Measurements from ENCODE around the gene PACRG. TPM values are rescaled to one million over a fixed set of nuclear protein-coding genes. Genes with fewer than 3 reads are reported as not detected.

The PACRG gene
- polyA plus RNA-seq, 2 of the 4 experiments (the other 2 are of a cell fraction) = 0.14 to 0.30 TPM

GRCh38 chr6:163121270-163121669, 393.5 kb downstream of the PACRG start:
- 49% methylated on average over 5 of the region's 5 CpGs for WGBS (ENCODE audit: missing lambda C conversion rate)
- DNase-seq (ENCODE audit: low read depth in 1 of 2, low spot score in 1 of 2) (no peak), ATAC-seq (no peak), FAIRE-seq (no peak)
- H3K4me1 ChIP-seq = no peaks in the 10 kb centered on the region
- CTCF ChIA-PET = interaction anchor here (0.6 kb wide), 1 partner anchor 1712 kb away, joined by 4 read pairs; no protein-coding TSS in a partner anchor
- H3K27ac ChIP-seq = no peak overlapping the region
- POLR2A ChIA-PET = no interaction called here
- TF ChIP-seq SMC3 (IDR thresholded peaks at IDR 0.05) (no peak), NFE2L2 (conservative IDR thresholded peaks at IDR 0.05; ENCODE audit: low read length) (no peak)
- H3K4me3 ChIP-seq = no peak overlapping the region
- no peak overlapping the region for H3K4me2 ChIP-seq
- H3K9me3 ChIP-seq = no peaks in the 10 kb centered on the region

- ATAC-seq = no peak
- H3K4me1 ChIP-seq = no peaks in the 10 kb centered on the region
- CTCF ChIA-PET = interaction anchor here (1.0 kb wide), 1 partner anchor 15 kb away, joined by 3 read pairs; no protein-coding TSS in a partner anchor
- POLR2A ChIA-PET = no interaction called here
- H3K4me3 ChIP-seq = no peak overlapping the region
- no peak overlapping the region for H3K27ac ChIP-seq
- no peak for FAIRE-seq
- no peak for DNase-seq (ENCODE audit: low read depth in 1 of 2, low spot score in 1 of 2)
- H3K9me3 ChIP-seq = no peaks in the 10 kb centered on the region
- no peak overlapping the region for H3K4me2 ChIP-seq
- TF ChIP-seq ZSCAN20 (CRISPR knock-in tag; IDR thresholded peaks at IDR 0.05) (no peak), MYC (IDR thresholded peaks at IDR 0.05; ENCODE audit: borderline replicate concordance, low read length) (no peak), EHMT2 (IDR thresholded peaks at IDR 0.05; ENCODE audit: low read depth) (no peak), ATOH8 (CRISPR knock-in tag; IDR thresholded peaks at IDR 0.05; ENCODE audit: low read depth) (no peak), JUN (IDR thresholded peaks at IDR 0.05) (no peak), HOXB5 (CRISPR knock-in tag; IDR thresholded peaks at IDR 0.05) (no peak), ESRRA (IDR thresholded peaks at IDR 0.05; ENCODE audit: borderline replicate concordance, low read length) (no peak), CBX2 (IDR thresholded peaks at IDR 0.05; ENCODE audit: borderline replicate concordance, low read depth) (no peak), RARB (CRISPR knock-in tag; IDR thresholded peaks at IDR 0.05) (no peak), MAX (IDR thresholded peaks at IDR 0.05) (no peak), NR3C1 (IDR thresholded peaks at IDR 0.05) (no peak), KDM1A (IDR thresholded peaks at IDR 0.05; ENCODE audit: low read depth) (no peak)
- TF ChIP-seq, protein P1, sequence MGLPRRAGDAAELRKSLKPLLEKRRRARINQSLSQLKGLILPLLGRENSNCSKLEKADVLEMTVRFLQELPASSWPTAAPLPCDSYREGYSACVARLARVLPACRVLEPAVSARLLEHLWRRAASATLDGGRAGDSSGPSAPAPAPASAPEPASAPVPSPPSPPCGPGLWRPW (IDR thresholded peaks at IDR 0.05) = no peak
- WGBS (ENCODE audit: missing lambda C conversion rate) = 60% methylated on average over 12 of the region's 12 CpGs
Measured at GRCh38 chr6:163122365-163122764, 394.6 kb downstream of the PACRG start.

DNA sequence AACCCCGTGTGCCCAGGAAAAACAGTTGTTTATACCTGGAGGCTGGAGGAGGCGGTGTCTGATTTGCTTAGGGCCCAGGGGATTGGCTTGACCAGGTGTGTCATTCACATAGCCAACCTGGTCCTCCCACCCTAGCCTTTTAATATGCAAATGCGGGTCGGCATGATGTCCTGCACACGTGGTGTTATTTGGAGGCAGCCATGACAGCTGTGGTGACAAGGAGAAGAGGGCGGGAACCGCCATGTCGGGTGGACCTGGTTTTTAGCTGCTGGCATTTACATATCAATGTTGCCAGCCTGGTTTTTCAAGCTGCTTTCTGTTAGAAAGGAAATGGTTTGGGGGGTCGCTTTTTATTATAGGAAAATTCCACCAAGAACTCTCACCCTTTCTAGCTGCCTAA, 395.3 kb downstream of the PACRG start:
- TF ChIP-seq, protein P2, sequence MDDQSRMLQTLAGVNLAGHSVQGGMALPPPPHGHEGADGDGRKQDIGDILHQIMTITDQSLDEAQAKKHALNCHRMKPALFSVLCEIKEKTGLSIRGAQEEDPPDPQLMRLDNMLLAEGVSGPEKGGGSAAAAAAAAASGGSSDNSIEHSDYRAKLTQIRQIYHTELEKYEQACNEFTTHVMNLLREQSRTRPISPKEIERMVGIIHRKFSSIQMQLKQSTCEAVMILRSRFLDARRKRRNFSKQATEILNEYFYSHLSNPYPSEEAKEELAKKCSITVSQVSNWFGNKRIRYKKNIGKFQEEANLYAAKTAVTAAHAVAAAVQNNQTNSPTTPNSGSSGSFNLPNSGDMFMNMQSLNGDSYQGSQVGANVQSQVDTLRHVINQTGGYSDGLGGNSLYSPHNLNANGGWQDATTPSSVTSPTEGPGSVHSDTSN (IDR thresholded peaks at IDR 0.05) = no peak
- TF ChIP-seq NR3C1 (IDR thresholded peaks at IDR 0.05) (no peak), RAD21 (conservative IDR thresholded peaks at IDR 0.05 in 1 of 2, IDR thresholded peaks at IDR 0.05 in 1 of 2) (no peak), ZFP36 (IDR thresholded peaks at IDR 0.05; ENCODE audit: borderline replicate concordance, partially characterized antibody) (no peak), FOSL2 (IDR thresholded peaks at IDR 0.05) (no peak), FOSL2 (CRISPR knock-in tag; IDR thresholded peaks at IDR 0.05) (no peak), POLR2A (IDR thresholded peaks at IDR 0.05; ENCODE audit: low read length) (no peak), ZC3H11A (IDR thresholded peaks at IDR 0.05) (no peak), MAFK (IDR thresholded peaks at IDR 0.05; ENCODE audit: partially characterized antibody) (no peak), EHMT2 (IDR thresholded peaks at IDR 0.05; ENCODE audit: low read depth) (no peak), HOXA7 (CRISPR knock-in tag; IDR thresholded peaks at IDR 0.05) (no peak), RFX5 (IDR thresholded peaks at IDR 0.05) (no peak), PHF8 (IDR thresholded peaks at IDR 0.05; ENCODE audit: borderline replicate concordance, low read depth) (no peak), CHD4 (IDR thresholded peaks at IDR 0.05; ENCODE audit: borderline replicate concordance) (no peak), ESRRA (IDR thresholded peaks at IDR 0.05; ENCODE audit: borderline replicate concordance, low read length) (no peak), ZNF302 (CRISPR knock-in tag; IDR thresholded peaks at IDR 0.05) (no peak), EP300 (IDR thresholded peaks at IDR 0.05) (no peak), CBX8 (IDR thresholded peaks at IDR 0.05) (no peak)
- TF ChIP-seq, protein P1 (IDR thresholded peaks at IDR 0.05) = no peak
- TF ChIP-seq, protein P3, sequence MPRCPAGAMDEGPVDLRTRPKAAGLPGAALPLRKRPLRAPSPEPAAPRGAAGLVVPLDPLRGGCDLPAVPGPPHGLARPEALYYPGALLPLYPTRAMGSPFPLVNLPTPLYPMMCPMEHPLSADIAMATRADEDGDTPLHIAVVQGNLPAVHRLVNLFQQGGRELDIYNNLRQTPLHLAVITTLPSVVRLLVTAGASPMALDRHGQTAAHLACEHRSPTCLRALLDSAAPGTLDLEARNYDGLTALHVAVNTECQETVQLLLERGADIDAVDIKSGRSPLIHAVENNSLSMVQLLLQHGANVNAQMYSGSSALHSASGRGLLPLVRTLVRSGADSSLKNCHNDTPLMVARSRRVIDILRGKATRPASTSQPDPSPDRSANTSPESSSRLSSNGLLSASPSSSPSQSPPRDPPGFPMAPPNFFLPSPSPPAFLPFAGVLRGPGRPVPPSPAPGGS (IDR thresholded peaks at IDR 0.05) = no peak
- TF ChIP-seq, protein P4, sequence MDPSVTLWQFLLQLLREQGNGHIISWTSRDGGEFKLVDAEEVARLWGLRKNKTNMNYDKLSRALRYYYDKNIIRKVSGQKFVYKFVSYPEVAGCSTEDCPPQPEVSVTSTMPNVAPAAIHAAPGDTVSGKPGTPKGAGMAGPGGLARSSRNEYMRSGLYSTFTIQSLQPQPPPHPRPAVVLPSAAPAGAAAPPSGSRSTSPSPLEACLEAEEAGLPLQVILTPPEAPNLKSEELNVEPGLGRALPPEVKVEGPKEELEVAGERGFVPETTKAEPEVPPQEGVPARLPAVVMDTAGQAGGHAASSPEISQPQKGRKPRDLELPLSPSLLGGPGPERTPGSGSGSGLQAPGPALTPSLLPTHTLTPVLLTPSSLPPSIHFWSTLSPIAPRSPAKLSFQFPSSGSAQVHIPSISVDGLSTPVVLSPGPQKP (IDR thresholded peaks at IDR 0.05; ENCODE audit: low read depth, low read length) = no peak
- Histone ChIP-seq H3K9me3 (no peaks in the 10 kb centered on the region), H3K4me1 (no peaks in the 10 kb centered on the region), H3K4me2 (no peak overlapping the region), H3K27ac (no peak overlapping the region), H3K4me3 (no peak overlapping the region)
- 57% methylated on average over 8 of the region's 9 CpGs for WGBS (ENCODE audit: missing lambda C conversion rate)
- ChIA-PET POLR2A (no interaction called here), CTCF (no interaction called here)
- ATAC-seq = no peak
- DNase-seq (ENCODE audit: low read depth in 1 of 2, low spot score in 1 of 2) = no peak
- FAIRE-seq = no peak
